Stimulated activated memory B cell treated with anti-CD40 and anti-IgM and Interleukin-4, amounts not matched to agents 10 μg/mL and 1 μg/mL and 100 μg/mL, for 72 hours (primary cell): Measurements from ENCODE around the gene MVP.

Experiments used
- ATAC-seq: fragments of 150-1000 bp; cut with Tn5 transposase; 2 replicates; pipeline ENCODE4 v1.10.0; 2021
- H3K27ac Mint-ChIP-seq: one replicate; pipeline ENCODE4 v1.8.0; 2022; ENCODE audit warnings: mild to moderate bottlenecking, mixed read lengths
- H3K27me3 Mint-ChIP-seq: one replicate; pipeline ENCODE4 v1.8.0; 2022; ENCODE audit warnings: mixed read lengths
- H3K36me3 Mint-ChIP-seq: one replicate; pipeline ENCODE4 v1.8.0; 2022; ENCODE audit warnings: mixed read lengths
- H3K4me1 Mint-ChIP-seq: one replicate; pipeline ENCODE4 v1.8.0; 2022; ENCODE audit warnings: mixed read lengths
- H3K4me3 Mint-ChIP-seq: one replicate; pipeline ENCODE4 v1.8.0; 2022; ENCODE audit warnings: mild to moderate bottlenecking, moderate library complexity, mixed read lengths
- H3K9me3 Mint-ChIP-seq: one replicate; pipeline ENCODE4 v1.8.0; 2022; ENCODE audit warnings: mixed read lengths

The MVP gene

DNA sequence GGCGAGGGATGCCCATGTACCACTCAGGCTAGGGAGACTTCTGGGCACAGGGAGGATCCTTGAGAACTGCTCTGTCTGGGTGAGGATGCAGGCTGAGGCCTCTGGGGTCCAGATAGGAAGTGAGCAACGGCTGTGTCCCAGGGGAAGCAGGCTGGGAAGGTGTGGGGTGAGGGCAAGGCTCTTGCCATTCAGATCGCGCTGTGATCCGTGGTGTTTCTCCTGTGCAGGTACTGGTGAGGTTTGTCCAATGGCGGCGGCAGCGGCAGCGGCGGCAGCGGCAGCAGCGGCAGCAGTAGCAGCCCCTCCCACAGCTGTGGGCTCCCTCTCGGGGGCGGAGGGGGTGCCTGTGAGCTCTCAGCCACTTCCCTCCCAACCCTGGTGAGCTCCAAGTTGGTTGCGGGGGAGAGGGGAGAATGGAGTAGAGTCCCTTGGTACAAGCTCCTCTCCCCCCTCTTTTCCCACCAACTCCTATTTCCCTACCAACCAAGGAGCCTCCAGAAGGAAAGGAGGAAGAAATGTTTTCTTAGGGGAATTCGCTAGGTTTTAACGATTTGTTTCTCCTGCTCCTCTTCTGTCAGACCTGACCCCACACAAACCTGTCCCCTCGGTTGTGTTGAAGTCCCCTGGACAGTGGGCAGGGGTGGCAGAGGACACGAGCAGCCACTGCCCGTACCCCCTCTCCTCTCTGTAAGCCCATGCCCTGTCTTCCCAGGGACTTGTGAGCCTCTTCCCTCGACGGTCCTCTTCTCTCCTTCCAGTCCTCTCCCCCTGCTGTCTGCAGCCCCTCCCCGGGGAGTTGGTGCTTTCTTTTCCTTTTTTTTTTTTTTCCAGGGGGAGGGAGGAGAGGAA lies 10.2 kb upstream of the MVP start:
- Mint-ChIP-seq H3K27me3 (no peaks in the 10 kb centered on the region), H3K27ac (peak overlapping the region; percentile 42), H3K4me3 (peak overlapping the region; percentile 79), H3K9me3 (no peaks in the 10 kb centered on the region), H3K4me1 (peaks cover 66% of the 10 kb centered on the region), H3K36me3 (peaks cover 37% of the 10 kb centered on the region)
- no peak for ATAC-seq

GRCh38 chr16:29810699-29811169 lies 9.5 kb upstream of the MVP start:
- H3K4me1 Mint-ChIP-seq: peaks cover 66% of the 10 kb centered on the region
- peaks cover 33% of the 10 kb centered on the region for H3K36me3 Mint-ChIP-seq
- H3K27ac Mint-ChIP-seq: peak overlapping the region; percentile 42

DNA sequence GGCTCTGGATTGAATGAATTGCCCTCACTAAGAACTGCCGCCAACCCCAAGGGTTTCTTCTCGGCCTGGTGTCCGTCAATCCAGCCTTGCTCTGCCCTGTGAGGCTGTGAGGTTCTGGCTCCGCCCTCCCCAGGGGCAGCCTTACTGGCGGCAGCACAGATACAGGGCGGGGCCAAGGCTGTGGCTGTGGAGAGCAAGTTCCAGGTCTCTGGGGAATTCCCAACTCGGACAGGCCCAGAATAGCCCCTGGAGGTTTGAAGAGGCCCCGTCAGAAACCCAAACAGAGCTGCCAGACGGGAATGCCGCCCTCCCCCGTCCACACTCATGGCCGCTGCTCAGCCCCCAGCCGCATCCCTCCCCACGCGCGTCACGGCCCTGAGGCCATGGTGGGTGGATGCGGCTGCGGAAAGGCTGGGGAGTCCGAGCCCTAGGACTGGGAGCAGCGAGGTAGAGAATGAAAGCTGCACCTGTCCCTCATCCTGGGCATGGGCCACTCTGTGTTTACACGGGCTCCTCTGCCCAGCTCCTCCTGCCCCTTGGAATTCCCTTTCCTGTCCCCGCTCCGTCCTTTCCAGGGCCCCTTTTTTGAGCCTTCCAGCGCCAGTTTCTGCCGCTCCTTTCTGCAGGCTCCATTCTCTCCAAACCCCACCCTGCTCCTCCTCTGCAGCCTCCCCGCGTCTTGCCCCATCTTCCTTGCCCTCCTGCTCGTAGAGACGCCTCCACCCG lies 8.9 kb upstream of the MVP start:
- peak; percentile 47 for ATAC-seq
- peak overlapping the region; percentile 26 for H3K27ac Mint-ChIP-seq
- peaks cover 66% of the 10 kb centered on the region for H3K4me1 Mint-ChIP-seq
- H3K4me3 Mint-ChIP-seq: peak overlapping the region; percentile 79
- peaks cover 33% of the 10 kb centered on the region for H3K36me3 Mint-ChIP-seq
- no peaks in the 10 kb centered on the region for H3K27me3 Mint-ChIP-seq
- H3K9me3 Mint-ChIP-seq: no peaks in the 10 kb centered on the region

More at GRCh38 chr16:29810699-29811169, 9.5 kb upstream of the MVP start:
- ATAC-seq: no peak
- Mint-ChIP-seq H3K9me3 (no peaks in the 10 kb centered on the region), H3K4me3 (peak overlapping the region; percentile 79), H3K27me3 (no peaks in the 10 kb centered on the region)

- peaks cover 72% of the 10 kb centered on the region for H3K4me1 Mint-ChIP-seq
- peak within 1 kb of the TSS; percentile 79 for H3K4me3 Mint-ChIP-seq
- H3K27me3 Mint-ChIP-seq: no peaks in the 10 kb centered on the region
- H3K36me3 Mint-ChIP-seq: peaks cover 33% of the 10 kb centered on the region
- peak within 1 kb of the TSS; percentile 26 for H3K27ac Mint-ChIP-seq
- no peaks in the 10 kb centered on the region for H3K9me3 Mint-ChIP-seq
- ATAC-seq: no peak
Measured at GRCh38 chr16:29811896-29812665, 8.2 kb upstream of the MVP start, which contains the start of gene PRRT2. Gene PRRT2, plus strand, starts transcription at chr16:29812193. Its CDS starts 862 bp downstream, at chr16:29813055.

DNA sequence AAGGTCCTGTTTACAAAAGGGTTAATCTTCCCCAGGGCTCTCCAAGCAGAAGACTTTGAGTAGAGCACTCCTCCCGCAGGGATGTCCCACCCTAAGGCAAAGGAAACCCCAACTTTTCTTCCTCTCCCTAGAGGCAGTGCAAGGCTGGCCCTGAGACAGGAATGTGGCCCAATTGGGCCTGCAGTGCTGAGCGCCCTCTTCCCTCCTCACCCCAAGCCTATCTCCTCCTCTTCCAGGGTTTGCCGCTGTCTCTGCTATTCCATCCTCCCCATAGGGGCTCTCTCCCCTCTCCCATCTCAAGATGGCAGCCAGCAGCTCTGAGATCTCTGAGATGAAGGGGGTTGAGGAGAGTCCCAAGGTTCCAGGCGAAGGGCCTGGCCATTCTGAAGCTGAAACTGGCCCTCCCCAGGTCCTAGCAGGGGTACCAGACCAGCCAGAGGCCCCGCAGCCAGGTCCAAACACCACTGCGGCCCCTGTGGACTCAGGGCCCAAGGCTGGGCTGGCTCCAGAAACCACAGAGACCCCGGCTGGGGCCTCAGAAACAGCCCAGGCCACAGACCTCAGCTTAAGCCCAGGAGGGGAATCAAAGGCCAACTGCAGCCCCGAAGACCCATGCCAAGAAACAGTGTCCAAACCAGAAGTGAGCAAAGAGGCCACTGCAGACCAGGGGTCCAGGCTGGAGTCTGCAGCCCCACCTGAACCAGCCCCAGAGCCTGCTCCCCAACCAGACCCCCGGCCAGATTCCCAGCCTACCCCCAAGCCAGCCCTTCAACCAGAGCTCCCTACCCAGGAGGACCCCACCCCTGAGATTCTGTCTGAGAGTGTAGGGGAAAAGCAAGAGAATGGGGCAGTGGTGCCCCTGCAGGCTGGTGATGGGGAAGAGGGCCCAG lies 7.3 kb upstream of the MVP start:
- Mint-ChIP-seq H3K4me3 (peak overlapping the region; percentile 12), H3K4me1 (peaks cover 74% of the 10 kb centered on the region), H3K9me3 (no peaks in the 10 kb centered on the region), H3K27ac (no peak overlapping the region), H3K27me3 (no peaks in the 10 kb centered on the region), H3K36me3 (peaks cover 29% of the 10 kb centered on the region)
- no peak for ATAC-seq

DNA sequence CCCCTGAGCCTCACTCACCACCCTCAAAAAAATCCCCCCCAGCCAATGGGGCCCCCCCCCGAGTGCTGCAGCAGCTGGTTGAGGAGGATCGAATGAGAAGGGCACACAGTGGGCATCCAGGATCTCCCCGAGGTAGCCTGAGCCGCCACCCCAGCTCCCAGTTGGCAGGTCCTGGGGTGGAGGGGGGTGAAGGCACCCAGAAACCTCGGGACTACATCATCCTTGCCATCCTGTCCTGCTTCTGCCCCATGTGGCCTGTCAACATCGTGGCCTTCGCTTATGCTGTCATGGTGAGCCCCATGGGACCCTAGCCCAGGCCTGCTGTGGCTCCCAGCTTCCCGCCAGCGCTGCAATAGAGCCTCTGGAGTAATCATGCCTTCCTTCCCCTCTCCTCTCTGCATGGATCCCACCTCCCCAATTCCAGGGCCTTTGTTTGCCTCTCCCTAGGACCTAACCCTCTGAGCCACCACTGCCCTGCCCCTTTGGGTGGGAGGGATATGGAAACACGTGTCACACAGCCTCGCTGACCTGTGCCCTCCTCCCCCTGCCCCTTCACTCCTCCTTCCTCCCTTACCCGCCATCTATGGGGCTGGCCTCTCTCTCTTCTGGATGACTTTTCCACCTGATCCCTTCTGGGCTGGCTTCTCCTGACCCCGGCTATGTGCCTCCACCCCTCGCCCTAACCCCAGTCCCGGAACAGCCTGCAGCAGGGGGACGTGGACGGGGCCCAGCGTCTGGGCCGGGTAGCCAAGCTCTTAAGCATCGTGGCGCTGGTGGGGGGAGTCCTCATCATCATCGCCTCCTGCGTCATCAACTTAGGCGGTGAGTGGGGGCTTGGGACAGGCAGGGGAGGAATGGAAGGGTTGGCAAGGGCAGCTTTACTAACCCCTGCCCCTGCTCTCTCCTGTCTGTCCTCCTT lies 6.4 kb upstream of the MVP start:
- Mint-ChIP-seq H3K27me3 (no peaks in the 10 kb centered on the region), H3K27ac (no peak overlapping the region), H3K4me3 (no peak overlapping the region), H3K36me3 (peaks cover 29% of the 10 kb centered on the region), H3K4me1 (peaks cover 74% of the 10 kb centered on the region), H3K9me3 (no peaks in the 10 kb centered on the region)
- no peak for ATAC-seq

DNA sequence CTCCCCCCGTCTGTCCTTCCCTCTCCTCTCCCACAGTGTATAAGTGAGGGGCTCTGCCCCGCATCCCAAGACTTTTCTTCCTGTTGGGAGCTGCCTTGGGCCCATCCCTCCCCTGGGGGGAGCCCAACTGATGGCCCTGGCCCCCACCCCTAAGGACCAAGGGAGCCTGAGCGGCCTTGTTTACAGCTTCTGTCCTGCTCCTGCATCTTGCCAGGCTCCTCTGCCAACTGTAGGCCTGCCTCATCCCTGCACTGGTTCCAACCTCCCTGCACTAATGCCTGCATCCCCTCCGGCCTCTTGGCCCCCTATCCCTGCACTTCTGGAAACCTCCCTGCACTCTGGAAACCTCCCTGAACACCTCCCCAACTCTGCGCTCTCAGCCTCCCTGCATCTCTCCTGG lies 5.7 kb upstream of the MVP start:
- peak overlapping the region; percentile 94 for H3K27ac Mint-ChIP-seq
- peaks cover 79% of the 10 kb centered on the region for H3K4me1 Mint-ChIP-seq
- peak overlapping the region; percentile 94 for H3K4me3 Mint-ChIP-seq
- H3K36me3 Mint-ChIP-seq: peaks cover 34% of the 10 kb centered on the region
- no peaks in the 10 kb centered on the region for H3K9me3 Mint-ChIP-seq
- ATAC-seq: no peak
- no peaks in the 10 kb centered on the region for H3K27me3 Mint-ChIP-seq

DNA sequence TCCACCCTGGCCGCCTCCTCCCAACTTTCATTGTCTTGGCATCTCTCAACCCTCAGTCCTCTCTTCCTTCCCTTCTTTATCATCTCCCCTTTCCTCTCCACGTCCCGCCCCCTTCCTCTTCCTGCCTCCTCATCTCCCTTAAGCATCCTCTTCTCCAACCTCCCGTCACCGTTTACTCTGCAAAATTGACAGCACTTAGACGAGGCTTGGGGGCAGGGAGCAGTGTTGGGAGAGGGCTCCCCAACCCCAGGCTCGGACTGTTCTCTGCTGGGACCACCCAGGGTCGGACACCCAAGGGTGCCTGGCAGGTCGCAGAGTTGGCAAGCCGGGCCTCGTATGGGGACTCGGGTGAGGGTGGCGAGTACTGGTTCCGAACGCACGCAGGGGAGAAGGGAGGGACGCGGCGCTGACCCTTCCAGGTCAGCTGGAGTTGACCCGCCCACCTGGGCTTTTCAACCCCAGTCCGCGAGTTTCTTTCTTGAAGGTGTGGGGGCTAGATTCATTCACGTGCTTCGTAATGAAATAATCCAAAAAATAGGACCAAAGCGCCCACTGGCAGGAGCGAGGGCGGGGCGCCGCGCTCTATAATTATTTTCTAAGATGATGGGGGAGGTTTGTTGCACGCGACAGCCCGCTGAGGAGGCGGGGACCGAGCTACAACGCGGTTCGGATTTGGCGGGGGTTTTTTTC lies 5.1 kb upstream of the MVP start:
- Mint-ChIP-seq H3K36me3 (peaks cover 30% of the 10 kb centered on the region), H3K4me3 (peak overlapping the region; percentile 94), H3K4me1 (peaks cover 79% of the 10 kb centered on the region), H3K27me3 (no peaks in the 10 kb centered on the region), H3K27ac (peak overlapping the region; percentile 94), H3K9me3 (no peaks in the 10 kb centered on the region)
- ATAC-seq: no peak

- peak within 1 kb of the TSS; percentile 94 for H3K4me3 Mint-ChIP-seq
- no peaks in the 10 kb centered on the region for H3K27me3 Mint-ChIP-seq
- H3K4me1 Mint-ChIP-seq: peaks cover 75% of the 10 kb centered on the region
- peak; percentile 87 for ATAC-seq
- H3K36me3 Mint-ChIP-seq: peaks cover 21% of the 10 kb centered on the region
- H3K9me3 Mint-ChIP-seq: no peaks in the 10 kb centered on the region
- H3K27ac Mint-ChIP-seq: peak within 1 kb of the TSS; percentile 94
Measured at GRCh38 chr16:29815793-29816693, 4.2 kb upstream of the MVP start, which contains the start of gene PAGR1. Gene PAGR1, plus strand, starts transcription at chr16:29816152. Its CDS starts 374 bp downstream, at chr16:29816526.

- Mint-ChIP-seq H3K9me3 (no peaks in the 10 kb centered on the region), H3K4me1 (peaks cover 75% of the 10 kb centered on the region), H3K36me3 (peaks cover 20% of the 10 kb centered on the region), H3K27ac (peak overlapping the region; percentile 94), H3K4me3 (peak overlapping the region; percentile 94), H3K27me3 (no peaks in the 10 kb centered on the region)
- ATAC-seq: peak; percentile 18
Measured at GRCh38 chr16:29816694-29817441, 3.4 kb upstream of the MVP start.

- peak overlapping the region; percentile 75 for H3K4me3 Mint-ChIP-seq
- H3K27me3 Mint-ChIP-seq: no peaks in the 10 kb centered on the region
- peak overlapping the region; percentile 59 for H3K27ac Mint-ChIP-seq
- H3K9me3 Mint-ChIP-seq: no peaks in the 10 kb centered on the region
- no peak for ATAC-seq
- H3K4me1 Mint-ChIP-seq: peaks cover 79% of the 10 kb centered on the region
- peaks cover 25% of the 10 kb centered on the region for H3K36me3 Mint-ChIP-seq
Measured at GRCh38 chr16:29818082-29818481, 2.2 kb upstream of the MVP start.
